ENCODE measurements around the gene SAP30L.

GRCh38 chr5:154465169-154465568 lies 19.4 kb downstream of the SAP30L start:
- TF ChIP-seq POLR2A (IDR thresholded peaks at IDR 0.05), result no peak
- no peak for TF ChIP-seq CTCF (IDR thresholded peaks at IDR 0.05)
- no peak for TF ChIP-seq POLR2AphosphoS5 (IDR thresholded peaks at IDR 0.05)

Data from breast epithelium (tissue), 3 donors.